Vagina (tissue), 2 donors: ENCODE data around the gene TVP23A.
"Not testable (repeated sequence)": the region's sequence is repeated elsewhere in the genome, so short reads cannot be mapped to it uniquely, and the experiment has no call there.

Experiments
- CTCF ChIP-seq, 3 experiments: fragments of 450-650 bp in 2 of 3; fragments of 200-600 bp in 1 of 3; sonication (generic) in 1 of 3; IDR thresholded peaks; one replicate each; pipeline ENCODE4 v1.5.1; 2017 to 2019; ENCODE audit warnings: antibody characterized with exemption in 3 of 3, mild to moderate bottlenecking in 2 of 3, moderate library complexity in 2 of 3
- POLR2A ChIP-seq, 2 donors: fragments of 450-650 bp; IDR thresholded peaks; one replicate each; pipeline ENCODE4 v1.6.1; 2017; ENCODE audit warnings: antibody characterized with exemption in 2 of 2, mild to moderate bottlenecking in 2 of 2, moderate library complexity in 2 of 2

- not testable (repeated sequence) for TF ChIP-seq CTCF, POLR2A (IDR thresholded peaks at IDR 0.05)
These were observed 77.3 kb downstream of the TVP23A start for GRCh38 chr16:10741249-10741648.
